ENCODE results near the gene SEPTIN3.
"Not testable (repeated sequence)": the region's sequence is repeated elsewhere in the genome, so short reads cannot be mapped to it uniquely, and the experiment has no call there.

Gene SEPTIN3

GRCh38 chr22:41940832-41941765 lies 28.1 kb upstream of the SEPTIN3 start:
- no peak for DNase-seq

- no peak for DNase-seq
Measured at GRCh38 chr22:41943661-41944209, 25.5 kb upstream of the SEPTIN3 start.

- DNase-seq, result peak; percentile 90
Measured at GRCh38 chr22:41946629-41947423, 22.4 kb upstream of the SEPTIN3 start, which contains the start of gene CENPM. Gene CENPM (minus strand): TSS chr22:41947152. CDS start chr22:41947076, 76 bp downstream.

GRCh38 chr22:41947424-41948080 lies 21.7 kb upstream of the SEPTIN3 start:
- no peak for DNase-seq

- no peak for DNase-seq
Measured at GRCh38 chr22:41948142-41948541, 21.1 kb upstream of the SEPTIN3 start.

GRCh38 chr22:41948928-41949296 lies 20.3 kb upstream of the SEPTIN3 start:
- not testable (repeated sequence) for DNase-seq

- DNase-seq, result no peak
Measured at GRCh38 chr22:41949297-41949965, 19.8 kb upstream of the SEPTIN3 start.

GRCh38 chr22:41951898-41952474 lies 17.3 kb upstream of the SEPTIN3 start, which contains the start of gene SMIM45:
Gene SMIM45 (plus strand): TSS chr22:41952150.
- DNase-seq, result no peak

- DNase-seq, result no peak
Measured at GRCh38 chr22:41952713-41953112, 16.5 kb upstream of the SEPTIN3 start.

- no peak for DNase-seq
Measured at GRCh38 chr22:41957941-41958556, 11.2 kb upstream of the SEPTIN3 start.

GRCh38 chr22:41963453-41964111 lies 5.7 kb upstream of the SEPTIN3 start:
- DNase-seq, result peak; percentile 13

- DNase-seq, result no peak
Measured at GRCh38 chr22:41964112-41964491, 5.1 kb upstream of the SEPTIN3 start.

- DNase-seq, result no peak
Measured at GRCh38 chr22:41966225-41966606, 3.0 kb upstream of the SEPTIN3 start.

- peak; percentile 22 for DNase-seq
Measured at GRCh38 chr22:41966607-41967240, 2.5 kb upstream of the SEPTIN3 start.

GRCh38 chr22:41968601-41969000 lies 642 bp upstream of the SEPTIN3 start:
- no peak for DNase-seq

GRCh38 chr22:41970601-41971000 lies 1.4 kb downstream of the SEPTIN3 start:
- DNase-seq, result no peak

- no peak for DNase-seq
Measured at GRCh38 chr22:41971431-41971830, 2.2 kb downstream of the SEPTIN3 start.

GRCh38 chr22:41974691-41975290 lies 5.5 kb downstream of the SEPTIN3 start:
- no peak for DNase-seq

- no peak for DNase-seq
Measured at GRCh38 chr22:41975299-41976069, 6.2 kb downstream of the SEPTIN3 start.
